Neural cell (in vitro differentiated cells): ENCODE results near the gene FGGY. TPM values are rescaled to one million over a fixed set of nuclear protein-coding genes. Genes with fewer than 3 reads are reported as not detected.

Experiments
- H2AFZ ChIP-seq: fragments of 200-600, 300-800 bp; sonication (generic), shearing (Covaris generic); 2 replicates; pipeline ENCODE4 v1.6.0; 2014; ENCODE audit warnings: low read depth, mild to moderate bottlenecking, antibody characterized with exemption, low read length, moderate library complexity
- H3F3A ChIP-seq: fragments of 200-600 bp; shearing (Covaris generic); 2 replicates; pipeline ENCODE4 v1.6.1; 2016; ENCODE audit warnings: mild to moderate bottlenecking, moderate library complexity, mixed read lengths, antibody characterized with exemption, low read length; ENCODE audit not compliant: insufficient read depth, poor library complexity, severe bottlenecking
- H3K27ac ChIP-seq: fragments of 200-600, 300-800 bp; sonication (generic), shearing (Covaris generic); 2 replicates; pipeline ENCODE4 v1.5.1; 2014; ENCODE audit warnings: mild to moderate bottlenecking, low read length, moderate library complexity
- H3K27me3 ChIP-seq: fragments of 300-800, 200-600 bp; sonication (generic), shearing (Covaris generic); 2 replicates; pipeline ENCODE4 v1.6.0; 2014; ENCODE audit warnings: mild to moderate bottlenecking, low read depth, low read length, moderate library complexity; ENCODE audit not compliant: insufficient read depth
- H3K36me3 ChIP-seq: fragments of 300-800, 200-600 bp; sonication (generic), shearing (Covaris generic); 2 replicates; pipeline ENCODE4 v1.5.1; 2014; ENCODE audit warnings: mild to moderate bottlenecking, antibody characterized with exemption, low read length, moderate library complexity; ENCODE audit not compliant: insufficient read depth
- H3K4me2 ChIP-seq: fragments of 300-800, 200-600 bp; sonication (generic), shearing (Covaris generic); 2 replicates; pipeline ENCODE4 v1.6.0; 2014; ENCODE audit warnings: mild to moderate bottlenecking, low read length
- H3K4me3 ChIP-seq: fragments of 300-800, 200-600 bp; sonication (generic), shearing (Covaris generic); 2 replicates; pipeline ENCODE4 v1.5.1; 2014; ENCODE audit warnings: mild to moderate bottlenecking, low read length, moderate library complexity
- H3K79me2 ChIP-seq: fragments of 200-600 bp; shearing (Covaris generic); replicated peaks from 2 replicates; pipeline ENCODE4 v1.6.0; 2014; ENCODE audit warnings: mild to moderate bottlenecking, low read length, moderate library complexity; ENCODE audit not compliant: insufficient read depth
- H3K9ac ChIP-seq: fragments of 300-800, 200-600 bp; sonication (generic), shearing (Covaris generic); 2 replicates; pipeline ENCODE4 v1.6.1; 2016; ENCODE audit warnings: mild to moderate bottlenecking, low read length, mixed read lengths
- H3K9me2 ChIP-seq: fragments of 200-600 bp; shearing (Covaris generic); 2 replicates; pipeline ENCODE4 v1.6.1; 2016; ENCODE audit warnings: mild to moderate bottlenecking, low read length, mixed read lengths; ENCODE audit not compliant: insufficient read depth
- H3K9me3 ChIP-seq: fragments of 200-600, 300-800 bp; sonication (generic), shearing (Covaris generic); 2 replicates; pipeline ENCODE4 v1.6.1; 2016; ENCODE audit warnings: mild to moderate bottlenecking, mixed run types, low read length, moderate library complexity, mixed read lengths
- H4K20me1 ChIP-seq: fragments of 200-600 bp; shearing (Covaris generic); 2 replicates; pipeline ENCODE4 v1.6.1; 2016; ENCODE audit warnings: mild to moderate bottlenecking, mixed run types; ENCODE audit not compliant: insufficient read depth
- EP300 ChIP-seq: fragments of 450-650 bp; conservative IDR thresholded peaks from 2 replicates; pipeline ENCODE4 v1.6.1; 2014; ENCODE audit warnings: antibody characterized with exemption, mild to moderate bottlenecking, moderate library complexity; ENCODE audit not compliant: poor library complexity, severe bottlenecking
- EZH2 ChIP-seq: fragments of 200-600, 300-800 bp; shearing (Covaris generic), sonication (generic); IDR thresholded peaks from 2 replicates; pipeline ENCODE4 v1.6.1; 2014; ENCODE audit warnings: antibody characterized with exemption, low read length, borderline replicate concordance, mild to moderate bottlenecking; ENCODE audit not compliant: insufficient read depth, poor library complexity, severe bottlenecking
- MXI1 ChIP-seq: fragments of 450-650 bp; conservative IDR thresholded peaks from 2 replicates; pipeline ENCODE4 v1.6.1; 2014; ENCODE audit warnings: antibody characterized with exemption, mild to moderate bottlenecking; ENCODE audit not compliant: poor library complexity, severe bottlenecking
- POLR2AphosphoS5 ChIP-seq: IDR thresholded peaks from 2 replicates; pipeline ENCODE4 v1.6.1; 2012
- RAD21 ChIP-seq: fragments of 450-650 bp; conservative IDR thresholded peaks from 2 replicates; pipeline ENCODE4 v1.6.1; 2014; ENCODE audit warnings: antibody characterized with exemption, mild to moderate bottlenecking, moderate library complexity
- SMC3 ChIP-seq: fragments of 450-650 bp; conservative IDR thresholded peaks from 2 replicates; pipeline ENCODE4 v1.6.1; 2014; ENCODE audit warnings: antibody characterized with exemption, mild to moderate bottlenecking, moderate library complexity; ENCODE audit not compliant: poor library complexity
- TAF1 ChIP-seq: IDR thresholded peaks from 2 replicates; pipeline ENCODE4 v1.6.1; 2012; ENCODE audit warnings: low read depth
- polyA plus RNA-seq: library from polyadenylated mRNA; depleted of rRNA; stranded (reverse); fragments of >200 nt; gene quantifications from 2 replicates; pipeline ENCODE4 v1.2.3, GENCODE V29; 2014
- TF ChIP-seq, protein P1 (sequence below): fragments of 450-650 bp; IDR thresholded peaks from 2 replicates; pipeline ENCODE4 v1.5.1; 2014; ENCODE audit warnings: antibody characterized with exemption, mild to moderate bottlenecking, moderate library complexity; ENCODE audit not compliant: poor library complexity, severe bottlenecking
- TF ChIP-seq, protein P2 (sequence below): IDR thresholded peaks from 2 replicates; pipeline ENCODE4 v1.6.1; 2012; ENCODE audit warnings: borderline replicate concordance

Gene FGGY
- polyA plus RNA-seq, 1 donor from 2014 or later, result 7.4 TPM

DNA sequence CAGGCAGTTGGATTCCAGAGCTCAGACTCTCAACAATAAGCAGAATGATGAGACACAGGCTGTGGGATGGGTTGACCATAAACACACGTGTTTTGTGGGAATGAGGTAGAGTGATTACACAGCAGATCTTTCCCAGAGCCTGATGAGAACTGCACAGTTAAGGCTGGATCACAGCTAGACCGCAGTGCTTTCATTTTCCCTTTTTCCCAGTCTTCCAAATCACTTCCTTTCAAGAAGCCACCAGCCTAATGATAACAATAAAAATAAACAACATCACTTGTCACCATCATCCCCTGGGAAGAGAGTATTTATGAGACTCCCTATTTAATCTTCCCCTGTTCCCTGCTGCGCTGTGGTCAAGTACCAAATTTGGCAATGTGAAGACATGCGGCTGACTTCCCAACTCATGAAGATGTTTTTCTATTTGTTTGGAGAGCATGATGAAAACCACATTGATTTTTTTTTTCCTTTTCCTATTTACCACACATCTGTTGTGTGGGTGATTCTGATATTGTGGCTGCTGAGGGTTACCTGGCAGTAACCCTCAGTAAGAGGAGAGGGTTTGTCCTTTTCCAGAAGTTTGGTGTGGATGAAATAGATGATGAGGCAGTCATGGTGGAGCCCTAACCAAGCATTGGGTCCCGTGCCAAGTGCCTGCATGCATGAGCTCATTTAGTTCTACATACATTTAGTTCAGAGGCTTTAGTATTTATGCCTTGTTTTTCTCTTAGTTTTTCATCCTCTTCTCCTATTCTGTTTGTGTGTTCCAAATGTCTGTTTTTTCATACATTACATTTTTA lies 268.9 kb downstream of the FGGY start:
- no peak overlapping the region for H3K4me2 ChIP-seq

DNA sequence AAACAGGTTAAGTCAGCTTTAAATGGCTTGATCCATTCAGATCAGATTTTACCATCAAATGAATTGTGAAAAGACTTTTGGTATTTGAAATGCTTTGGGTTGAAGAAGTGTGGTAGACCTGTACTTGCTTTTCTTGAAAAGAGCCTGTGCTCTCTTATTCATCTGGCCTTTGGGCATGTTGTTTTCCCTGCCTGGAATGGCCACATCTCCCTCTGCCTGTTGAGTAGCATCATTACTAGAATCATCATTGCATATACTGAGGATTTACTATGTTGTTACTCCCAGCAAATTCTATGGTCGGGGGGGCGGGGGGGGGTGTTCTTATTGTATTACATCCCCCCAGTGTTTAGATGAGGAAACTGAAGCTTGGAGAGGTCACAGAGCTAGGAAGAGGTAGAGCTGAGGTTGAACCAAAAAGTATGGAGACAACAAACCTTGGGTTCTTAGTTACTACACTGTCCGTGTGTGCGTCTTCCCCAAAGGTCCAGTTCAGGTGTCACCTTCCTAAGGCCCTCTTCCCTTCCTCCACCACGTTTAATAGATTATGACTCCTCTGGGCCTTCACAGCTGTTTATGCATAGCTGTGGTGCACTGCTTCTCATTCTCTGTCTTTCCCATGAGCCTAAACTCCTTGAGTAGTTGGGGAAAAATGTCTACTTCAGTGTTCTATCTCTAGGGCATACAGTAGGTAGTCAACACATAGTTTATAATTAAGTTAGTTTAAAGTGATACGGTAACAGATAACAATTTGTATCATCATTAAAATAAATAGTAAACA lies 271.5 kb downstream of the FGGY start:
- no peaks in the 10 kb centered on the region for H3F3A ChIP-seq
- no peak overlapping the region for H3K27ac ChIP-seq
- H3K79me2 ChIP-seq, result no peaks in the 10 kb centered on the region
- H2AFZ ChIP-seq, result no peak overlapping the region
- H3K27me3 ChIP-seq, result no peaks in the 10 kb centered on the region
- H3K36me3 ChIP-seq, result no peaks in the 10 kb centered on the region
- H3K9me2 ChIP-seq, result no peaks in the 10 kb centered on the region
- H4K20me1 ChIP-seq, result no peaks in the 10 kb centered on the region
- H3K4me3 ChIP-seq, result no peak overlapping the region
- no peak overlapping the region for H3K4me2 ChIP-seq
- no peak overlapping the region for H3K9ac ChIP-seq
- no peaks in the 10 kb centered on the region for H3K9me3 ChIP-seq
- no peak for TF ChIP-seq SMC3
- no peak for TF ChIP-seq MXI1
- TF ChIP-seq RAD21, result no peak
- no peak for TF ChIP-seq EZH2
- TF ChIP-seq TAF1, result no peak
- TF ChIP-seq POLR2AphosphoS5, result no peak
- TF ChIP-seq, protein P1, sequence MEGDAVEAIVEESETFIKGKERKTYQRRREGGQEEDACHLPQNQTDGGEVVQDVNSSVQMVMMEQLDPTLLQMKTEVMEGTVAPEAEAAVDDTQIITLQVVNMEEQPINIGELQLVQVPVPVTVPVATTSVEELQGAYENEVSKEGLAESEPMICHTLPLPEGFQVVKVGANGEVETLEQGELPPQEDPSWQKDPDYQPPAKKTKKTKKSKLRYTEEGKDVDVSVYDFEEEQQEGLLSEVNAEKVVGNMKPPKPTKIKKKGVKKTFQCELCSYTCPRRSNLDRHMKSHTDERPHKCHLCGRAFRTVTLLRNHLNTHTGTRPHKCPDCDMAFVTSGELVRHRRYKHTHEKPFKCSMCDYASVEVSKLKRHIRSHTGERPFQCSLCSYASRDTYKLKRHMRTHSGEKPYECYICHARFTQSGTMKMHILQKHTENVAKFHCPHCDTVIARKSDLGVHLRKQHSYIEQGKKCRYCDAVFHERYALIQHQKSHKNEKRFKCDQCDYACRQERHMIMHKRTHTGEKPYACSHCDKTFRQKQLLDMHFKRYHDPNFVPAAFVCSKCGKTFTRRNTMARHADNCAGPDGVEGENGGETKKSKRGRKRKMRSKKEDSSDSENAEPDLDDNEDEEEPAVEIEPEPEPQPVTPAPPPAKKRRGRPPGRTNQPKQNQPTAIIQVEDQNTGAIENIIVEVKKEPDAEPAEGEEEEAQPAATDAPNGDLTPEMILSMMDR, result no peak
- TF ChIP-seq, protein P2, sequence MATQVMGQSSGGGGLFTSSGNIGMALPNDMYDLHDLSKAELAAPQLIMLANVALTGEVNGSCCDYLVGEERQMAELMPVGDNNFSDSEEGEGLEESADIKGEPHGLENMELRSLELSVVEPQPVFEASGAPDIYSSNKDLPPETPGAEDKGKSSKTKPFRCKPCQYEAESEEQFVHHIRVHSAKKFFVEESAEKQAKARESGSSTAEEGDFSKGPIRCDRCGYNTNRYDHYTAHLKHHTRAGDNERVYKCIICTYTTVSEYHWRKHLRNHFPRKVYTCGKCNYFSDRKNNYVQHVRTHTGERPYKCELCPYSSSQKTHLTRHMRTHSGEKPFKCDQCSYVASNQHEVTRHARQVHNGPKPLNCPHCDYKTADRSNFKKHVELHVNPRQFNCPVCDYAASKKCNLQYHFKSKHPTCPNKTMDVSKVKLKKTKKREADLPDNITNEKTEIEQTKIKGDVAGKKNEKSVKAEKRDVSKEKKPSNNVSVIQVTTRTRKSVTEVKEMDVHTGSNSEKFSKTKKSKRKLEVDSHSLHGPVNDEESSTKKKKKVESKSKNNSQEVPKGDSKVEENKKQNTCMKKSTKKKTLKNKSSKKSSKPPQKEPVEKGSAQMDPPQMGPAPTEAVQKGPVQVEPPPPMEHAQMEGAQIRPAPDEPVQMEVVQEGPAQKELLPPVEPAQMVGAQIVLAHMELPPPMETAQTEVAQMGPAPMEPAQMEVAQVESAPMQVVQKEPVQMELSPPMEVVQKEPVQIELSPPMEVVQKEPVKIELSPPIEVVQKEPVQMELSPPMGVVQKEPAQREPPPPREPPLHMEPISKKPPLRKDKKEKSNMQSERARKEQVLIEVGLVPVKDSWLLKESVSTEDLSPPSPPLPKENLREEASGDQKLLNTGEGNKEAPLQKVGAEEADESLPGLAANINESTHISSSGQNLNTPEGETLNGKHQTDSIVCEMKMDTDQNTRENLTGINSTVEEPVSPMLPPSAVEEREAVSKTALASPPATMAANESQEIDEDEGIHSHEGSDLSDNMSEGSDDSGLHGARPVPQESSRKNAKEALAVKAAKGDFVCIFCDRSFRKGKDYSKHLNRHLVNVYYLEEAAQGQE, result no peak

More for the DNA sequence above, 268.9 kb downstream of the FGGY start:
- Histone ChIP-seq H3K4me3 (no peak overlapping the region), H4K20me1 (no peaks in the 10 kb centered on the region), H3F3A (no peaks in the 10 kb centered on the region), H3K9ac (no peak overlapping the region), H3K27ac (no peak overlapping the region), H3K9me3 (no peaks in the 10 kb centered on the region), H3K9me2 (no peaks in the 10 kb centered on the region), H2AFZ (no peak overlapping the region), H3K27me3 (no peaks in the 10 kb centered on the region), H3K36me3 (no peaks in the 10 kb centered on the region), H3K79me2 (no peaks in the 10 kb centered on the region)
- TF ChIP-seq SMC3 (no peak), POLR2AphosphoS5 (no peak), EP300 (no peak), RAD21 (no peak), TAF1 (no peak), MXI1 (no peak), EZH2 (no peak)
- TF ChIP-seq, protein P1, result no peak
- TF ChIP-seq, protein P2, result no peak
